HL-60/S4 treated with retinoic acid at 250 ng/mL for 4 days and 3 days (cell line): Measurements from ENCODE around the gene PLG.
"Not testable (repeated sequence)": the region's sequence is repeated elsewhere in the genome, so short reads cannot be mapped to it uniquely, and the experiment has no call there.

Source experiments
- in situ Hi-C: fragments of 300-500 bp; cut with MboI; formaldehyde crosslinking; loops from 2 replicates; pipeline ENCODE4 v1.7.0; 2022; ENCODE audit warnings: low sequenced_read_pairs

PLG gene

GRCh38 chr6:160701918-160702680, at the start of gene PLG:
Gene PLG, plus strand, starts transcription at chr6:160702244. Its CDS starts 61 bp downstream, at chr6:160702305.
- in situ Hi-C loops = not testable (repeated sequence)

GRCh38 chr6:160659562-160659961, 42.5 kb upstream of the PLG start:
- in situ Hi-C loops = no loop called here

- in situ Hi-C loops = no loop called here
Observed at GRCh38 chr6:160661216-160661615, 40.8 kb upstream of the PLG start.

GRCh38 chr6:160662429-160662828, 39.6 kb upstream of the PLG start:
- in situ Hi-C loops = no loop called here

GRCh38 chr6:160662842-160663241, 39.2 kb upstream of the PLG start:
- in situ Hi-C loops = no loop called here

- in situ Hi-C loops = not testable (repeated sequence)
Observed at GRCh38 chr6:160664198-160664597, 37.8 kb upstream of the PLG start, which contains the start of gene LPA. Gene LPA, minus strand, starts transcription at chr6:160664275. Its CDS starts 61 bp downstream, at chr6:160664214.

- in situ Hi-C loops = no loop called here
Observed at GRCh38 chr6:160667639-160668481, 34.2 kb upstream of the PLG start.

- in situ Hi-C loops = no loop called here
Observed at GRCh38 chr6:160668589-160668988, 33.5 kb upstream of the PLG start.

- in situ Hi-C loops = not testable (repeated sequence)
Observed at GRCh38 chr6:160676418-160676817, 25.6 kb upstream of the PLG start.

- in situ Hi-C loops = no loop called here
Observed at GRCh38 chr6:160678230-160678629, 23.8 kb upstream of the PLG start.

GRCh38 chr6:160678744-160679401, 23.2 kb upstream of the PLG start:
- in situ Hi-C loops = no loop called here

GRCh38 chr6:160679402-160679769, 22.7 kb upstream of the PLG start:
- in situ Hi-C loops = no loop called here

- in situ Hi-C loops = not testable (repeated sequence)
Observed at GRCh38 chr6:160685101-160685761, 16.8 kb upstream of the PLG start.

GRCh38 chr6:160685762-160686450, 16.1 kb upstream of the PLG start:
- in situ Hi-C loops = no loop called here

GRCh38 chr6:160690458-160690857, 11.6 kb upstream of the PLG start:
- in situ Hi-C loops = no loop called here

- in situ Hi-C loops = no loop called here
Observed at GRCh38 chr6:160691617-160692016, 10.4 kb upstream of the PLG start.

- in situ Hi-C loops = no loop called here
Observed at GRCh38 chr6:160692369-160692959, 9.6 kb upstream of the PLG start.

GRCh38 chr6:160695025-160695424, 7.0 kb upstream of the PLG start:
- in situ Hi-C loops = not testable (repeated sequence)

- in situ Hi-C loops = not testable (repeated sequence)
Observed at GRCh38 chr6:160695622-160696021, 6.4 kb upstream of the PLG start.

- in situ Hi-C loops = not testable (repeated sequence)
Observed at GRCh38 chr6:160696884-160697283, 5.2 kb upstream of the PLG start.
